GM23338 (cell line): ENCODE data around the gene PRPF19. TPM values are rescaled to one million over a fixed set of nuclear protein-coding genes. Genes with fewer than 3 reads are reported as not detected.

Source experiments
- ATAC-seq: fragments of 200-7000 bp; cut with Tn5 transposase; 3 replicates; pipeline ENCODE4 v1.9.1; 2020
- DNase-seq: peaks from one replicate; pipeline ENCODE4 v3.0.0-alpha.2; 2015; ENCODE audit warnings: low spot score
- H2AFZ ChIP-seq: fragments of 200-600 bp; sonication (generic); 2 replicates; pipeline ENCODE4 v1.8.0; 2016; ENCODE audit warnings: antibody characterized with exemption, mild to moderate bottlenecking, moderate library complexity
- H3F3A ChIP-seq: fragments of 200-600 bp; sonication (generic); replicated peaks from 2 replicates; pipeline ENCODE4 v1.8.0; 2017; ENCODE audit warnings: antibody characterized with exemption, mixed run types, low read depth
- H3K27ac ChIP-seq: fragments of 200-600 bp; sonication (generic); 2 replicates; pipeline ENCODE4 v1.6.1; 2016; ENCODE audit warnings: low read depth
- H3K27me3 ChIP-seq: fragments of 200-600 bp; sonication (generic); 2 replicates; pipeline ENCODE4 v1.8.0; 2016; ENCODE audit warnings: mild to moderate bottlenecking, mixed run types, moderate library complexity; ENCODE audit not compliant: insufficient read depth
- H3K36me3 ChIP-seq: fragments of 200-600 bp; sonication (generic); 2 replicates; pipeline ENCODE4 v1.8.0; 2016; ENCODE audit warnings: mild to moderate bottlenecking; ENCODE audit not compliant: insufficient read depth
- H3K4me1 ChIP-seq: fragments of 200-600 bp; sonication (generic); 2 replicates; pipeline ENCODE4 v1.8.0; 2016; ENCODE audit warnings: mild to moderate bottlenecking, moderate library complexity; ENCODE audit not compliant: insufficient read depth
- H3K4me2 ChIP-seq: fragments of 200-600 bp; sonication (generic); 2 replicates; pipeline ENCODE4 v1.7.1; 2017; ENCODE audit warnings: mixed run types
- H3K4me3 ChIP-seq: fragments of 200-600 bp; sonication (generic); 2 replicates; pipeline ENCODE4 v1.6.1; 2016; ENCODE audit warnings: mixed run types
- H3K79me2 ChIP-seq: fragments of 200-600 bp; sonication (generic); replicated peaks from 2 replicates; pipeline ENCODE4 v1.8.0; 2017; ENCODE audit warnings: mild to moderate bottlenecking; ENCODE audit not compliant: insufficient read depth
- H3K9me2 ChIP-seq: fragments of 200-600 bp; sonication (generic); 2 replicates; pipeline ENCODE4 v1.8.0; 2017; ENCODE audit not compliant: insufficient read depth
- H4K20me1 ChIP-seq: fragments of 200-600 bp; sonication (generic); replicated peaks from 2 replicates; pipeline ENCODE4 v1.8.0; 2017; ENCODE audit warnings: mild to moderate bottlenecking; ENCODE audit not compliant: insufficient read depth
- H3K27ac Mint-ChIP-seq: 2 replicates; pipeline ENCODE4 v1.8.0; 2020; ENCODE audit warnings: inconsistent platforms, mild to moderate bottlenecking, moderate library complexity, mixed read lengths
- H3K27me3 Mint-ChIP-seq: 3 replicates; pipeline ENCODE4 v1.8.0; 2022; ENCODE audit warnings: low read depth, mild to moderate bottlenecking, moderate library complexity, mixed read lengths, inconsistent platforms; ENCODE audit not compliant: insufficient read depth, poor library complexity
- H3K36me3 Mint-ChIP-seq: 3 replicates; pipeline ENCODE4 v1.8.0; 2021; ENCODE audit warnings: low read depth, mild to moderate bottlenecking, inconsistent platforms, moderate library complexity, mixed read lengths
- H3K4me1 Mint-ChIP-seq: 3 replicates; pipeline ENCODE4 v1.8.0; 2020; ENCODE audit warnings: mild to moderate bottlenecking, inconsistent platforms, mixed read lengths
- H3K4me3 Mint-ChIP-seq: 3 replicates; pipeline ENCODE4 v1.8.0; 2021; ENCODE audit warnings: moderate library complexity, mild to moderate bottlenecking, inconsistent platforms, mixed read lengths
- H3K9me3 Mint-ChIP-seq: 3 replicates; pipeline ENCODE4 v1.8.0; 2020; ENCODE audit warnings: moderate library complexity, mild to moderate bottlenecking, inconsistent platforms, mixed read lengths
- EZH2 ChIP-seq: fragments of 200-600 bp; sonication (generic); IDR thresholded peaks from one replicate; pipeline ENCODE4 v1.8.0; 2017; ENCODE audit warnings: antibody characterized with exemption, mild to moderate bottlenecking, low read depth; ENCODE audit not compliant: unreplicated experiment
- POLR2AphosphoS5 ChIP-seq: IDR thresholded peaks from 2 replicates; pipeline ENCODE4 v1.6.1; 2016; ENCODE audit warnings: antibody characterized with exemption, low read depth
- STAT1 ChIP-seq: IDR thresholded peaks from one replicate; pipeline ENCODE4 v1.6.1; 2016; ENCODE audit warnings: antibody characterized with exemption; ENCODE audit not compliant: unreplicated experiment
- ZNF114 ChIP-seq: fragments of 250-450 bp; sonication (Bioruptor Pico); IDR thresholded peaks from 2 replicates; pipeline ENCODE4 v1.5.0; 2020; ENCODE audit warnings: mild to moderate bottlenecking, moderate library complexity
- polyA plus RNA-seq: library from polyadenylated mRNA; unstranded; fragments of >200 nt; fragmentation: Nextera tagmentation; extraction: Ambion mirVana; gene quantifications from 2 replicates; pipeline ENCODE4 v1.2.1, GENCODE V29; 2016
- total RNA-seq: library from RNA; depleted of rRNA; stranded (reverse); fragments of >200 nt; shearing (Covaris generic); gene quantifications from 2 replicates; pipeline ENCODE4 v1.2.3, GENCODE V29; 2014
- TF ChIP-seq, protein P1 (sequence below): IDR thresholded peaks from one replicate; pipeline ENCODE4 v1.6.1; 2018; ENCODE audit warnings: antibody characterized with exemption; ENCODE audit not compliant: unreplicated experiment
- TF ChIP-seq, protein P2 (sequence below), 2 experiments: fragments of 200-600 bp in 1 of 2; sonication (generic) in 1 of 2; conservative IDR thresholded peaks; 2 replicates each; pipeline versions ENCODE4 v1.5.1 to v1.6.1; 2016 to 2017; ENCODE audit warnings: antibody characterized with exemption in 2 of 2, low read depth in 2 of 2, mild to moderate bottlenecking in 2 of 2, moderate library complexity in 1 of 2
- TF ChIP-seq, protein P3 (sequence below): fragments of 250-450 bp; sonication (Bioruptor Pico); IDR thresholded peaks from 2 replicates; pipeline ENCODE4 v1.5.0; 2020; ENCODE audit warnings: mild to moderate bottlenecking, moderate library complexity

PRPF19 gene
- total and polyA plus RNA-seq, 2 experiments from 2014 or later: 153 to 161 TPM

DNA sequence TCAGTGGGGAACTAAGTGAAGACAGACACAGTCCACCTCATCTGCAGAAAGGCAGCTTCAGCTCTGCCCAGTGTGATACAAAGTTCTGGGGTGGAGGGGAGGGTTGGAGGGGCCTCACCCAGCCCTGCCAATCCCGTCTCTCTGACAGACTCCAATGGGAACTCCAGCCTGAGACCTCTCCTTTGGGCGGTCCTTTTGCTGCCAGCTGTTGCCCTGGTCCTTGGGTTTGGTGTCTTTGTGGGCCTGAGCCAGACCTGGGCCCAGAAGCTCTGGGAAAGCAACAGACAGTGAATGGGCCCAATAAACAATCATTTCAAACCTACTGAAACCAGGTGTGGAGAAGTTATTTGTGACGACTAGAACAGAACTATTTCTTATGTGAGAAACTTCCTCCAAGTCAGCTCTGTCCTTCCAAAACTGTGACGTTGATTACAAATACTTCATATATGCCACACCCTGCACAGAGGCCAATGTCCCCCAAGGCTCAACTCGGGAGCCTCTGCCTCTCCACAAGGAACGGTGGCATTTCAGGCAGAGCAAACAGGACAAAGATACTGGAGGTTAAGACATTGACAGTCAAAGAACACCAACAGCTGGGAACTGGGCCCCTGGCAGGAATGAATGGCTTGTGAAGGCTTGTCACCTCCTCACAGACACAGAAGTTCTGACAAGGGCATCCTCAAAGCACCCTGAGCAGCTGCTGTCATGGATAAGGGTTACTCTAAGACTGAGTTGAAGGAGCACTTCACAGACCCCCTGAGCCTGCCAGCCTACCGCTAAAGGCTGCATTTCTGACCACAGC lies 30.8 kb downstream of the PRPF19 start (continued):
- TF ChIP-seq, protein P1, sequence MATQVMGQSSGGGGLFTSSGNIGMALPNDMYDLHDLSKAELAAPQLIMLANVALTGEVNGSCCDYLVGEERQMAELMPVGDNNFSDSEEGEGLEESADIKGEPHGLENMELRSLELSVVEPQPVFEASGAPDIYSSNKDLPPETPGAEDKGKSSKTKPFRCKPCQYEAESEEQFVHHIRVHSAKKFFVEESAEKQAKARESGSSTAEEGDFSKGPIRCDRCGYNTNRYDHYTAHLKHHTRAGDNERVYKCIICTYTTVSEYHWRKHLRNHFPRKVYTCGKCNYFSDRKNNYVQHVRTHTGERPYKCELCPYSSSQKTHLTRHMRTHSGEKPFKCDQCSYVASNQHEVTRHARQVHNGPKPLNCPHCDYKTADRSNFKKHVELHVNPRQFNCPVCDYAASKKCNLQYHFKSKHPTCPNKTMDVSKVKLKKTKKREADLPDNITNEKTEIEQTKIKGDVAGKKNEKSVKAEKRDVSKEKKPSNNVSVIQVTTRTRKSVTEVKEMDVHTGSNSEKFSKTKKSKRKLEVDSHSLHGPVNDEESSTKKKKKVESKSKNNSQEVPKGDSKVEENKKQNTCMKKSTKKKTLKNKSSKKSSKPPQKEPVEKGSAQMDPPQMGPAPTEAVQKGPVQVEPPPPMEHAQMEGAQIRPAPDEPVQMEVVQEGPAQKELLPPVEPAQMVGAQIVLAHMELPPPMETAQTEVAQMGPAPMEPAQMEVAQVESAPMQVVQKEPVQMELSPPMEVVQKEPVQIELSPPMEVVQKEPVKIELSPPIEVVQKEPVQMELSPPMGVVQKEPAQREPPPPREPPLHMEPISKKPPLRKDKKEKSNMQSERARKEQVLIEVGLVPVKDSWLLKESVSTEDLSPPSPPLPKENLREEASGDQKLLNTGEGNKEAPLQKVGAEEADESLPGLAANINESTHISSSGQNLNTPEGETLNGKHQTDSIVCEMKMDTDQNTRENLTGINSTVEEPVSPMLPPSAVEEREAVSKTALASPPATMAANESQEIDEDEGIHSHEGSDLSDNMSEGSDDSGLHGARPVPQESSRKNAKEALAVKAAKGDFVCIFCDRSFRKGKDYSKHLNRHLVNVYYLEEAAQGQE: no peak
- TF ChIP-seq POLR2AphosphoS5 (no peak), ZNF114 (no peak), EZH2 (no peak), STAT1 (no peak)

DNA sequence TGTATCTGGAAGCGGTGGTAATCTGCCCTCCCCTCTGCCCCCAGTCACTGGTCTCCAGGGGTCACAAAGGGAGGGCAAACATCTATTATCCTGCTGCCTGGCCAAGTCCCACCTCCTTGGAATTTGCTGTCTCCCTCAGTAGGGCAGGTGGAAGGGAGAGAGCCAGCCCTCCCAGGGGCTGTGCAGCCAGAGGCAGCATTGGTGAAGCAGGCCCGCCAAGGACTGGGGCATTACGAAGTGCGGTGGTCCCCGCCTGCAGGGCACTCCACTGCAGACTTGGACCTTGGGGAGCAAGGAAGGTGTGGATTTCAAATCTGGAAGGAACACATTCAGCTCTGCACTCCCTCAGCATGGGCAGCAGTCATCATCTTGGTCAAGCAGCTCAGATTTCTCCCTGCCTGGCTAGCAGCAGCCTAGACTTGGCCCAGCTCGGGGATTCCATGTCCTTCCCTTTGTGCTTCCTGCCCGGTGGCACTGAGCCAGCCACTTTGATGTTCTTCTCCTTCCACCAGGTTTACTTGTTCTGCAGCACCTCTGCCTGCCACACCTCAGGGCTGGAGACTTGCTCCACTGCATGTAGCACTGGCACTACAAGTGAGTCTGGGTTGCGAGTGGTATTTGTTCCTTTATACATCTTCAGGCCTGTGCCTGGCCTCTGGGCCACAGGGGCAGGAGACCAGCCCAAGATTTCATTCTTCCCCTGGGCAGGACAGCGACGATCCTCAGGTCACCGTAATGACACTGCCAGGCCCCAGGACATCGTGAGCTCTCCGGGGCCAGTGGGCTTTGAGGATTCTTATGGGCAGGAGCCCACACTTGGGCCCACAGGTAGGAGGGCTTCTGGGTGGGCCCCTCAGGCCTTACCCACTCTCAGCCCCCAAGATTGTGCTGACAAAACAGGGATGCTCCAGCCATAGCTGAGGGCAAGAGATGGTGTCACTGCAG lies 31.7 kb downstream of the PRPF19 start:
- ATAC-seq (no peak), DNase-seq (no peak)
- no peaks in the 10 kb centered on the region for H3K27me3 ChIP-seq
- no peaks in the 10 kb centered on the region; the same call in 2 of the 3 replicates for H3K36me3 Mint-ChIP-seq
- no peak overlapping the region; the same call in 2 of the 3 replicates for H3K4me3 Mint-ChIP-seq
- H3K4me1 Mint-ChIP-seq: peaks cover 6% of the 10 kb centered on the region; the same call in 2 of the 3 replicates
- H3K79me2 ChIP-seq: no peaks in the 10 kb centered on the region
- no peaks in the 10 kb centered on the region for H3K4me1 ChIP-seq
- TF ChIP-seq, protein P2, sequence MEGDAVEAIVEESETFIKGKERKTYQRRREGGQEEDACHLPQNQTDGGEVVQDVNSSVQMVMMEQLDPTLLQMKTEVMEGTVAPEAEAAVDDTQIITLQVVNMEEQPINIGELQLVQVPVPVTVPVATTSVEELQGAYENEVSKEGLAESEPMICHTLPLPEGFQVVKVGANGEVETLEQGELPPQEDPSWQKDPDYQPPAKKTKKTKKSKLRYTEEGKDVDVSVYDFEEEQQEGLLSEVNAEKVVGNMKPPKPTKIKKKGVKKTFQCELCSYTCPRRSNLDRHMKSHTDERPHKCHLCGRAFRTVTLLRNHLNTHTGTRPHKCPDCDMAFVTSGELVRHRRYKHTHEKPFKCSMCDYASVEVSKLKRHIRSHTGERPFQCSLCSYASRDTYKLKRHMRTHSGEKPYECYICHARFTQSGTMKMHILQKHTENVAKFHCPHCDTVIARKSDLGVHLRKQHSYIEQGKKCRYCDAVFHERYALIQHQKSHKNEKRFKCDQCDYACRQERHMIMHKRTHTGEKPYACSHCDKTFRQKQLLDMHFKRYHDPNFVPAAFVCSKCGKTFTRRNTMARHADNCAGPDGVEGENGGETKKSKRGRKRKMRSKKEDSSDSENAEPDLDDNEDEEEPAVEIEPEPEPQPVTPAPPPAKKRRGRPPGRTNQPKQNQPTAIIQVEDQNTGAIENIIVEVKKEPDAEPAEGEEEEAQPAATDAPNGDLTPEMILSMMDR (conservative IDR thresholded peaks at IDR 0.05; ENCODE audit: low read depth in 2 of 2): no peak
- TF ChIP-seq, protein P3, sequence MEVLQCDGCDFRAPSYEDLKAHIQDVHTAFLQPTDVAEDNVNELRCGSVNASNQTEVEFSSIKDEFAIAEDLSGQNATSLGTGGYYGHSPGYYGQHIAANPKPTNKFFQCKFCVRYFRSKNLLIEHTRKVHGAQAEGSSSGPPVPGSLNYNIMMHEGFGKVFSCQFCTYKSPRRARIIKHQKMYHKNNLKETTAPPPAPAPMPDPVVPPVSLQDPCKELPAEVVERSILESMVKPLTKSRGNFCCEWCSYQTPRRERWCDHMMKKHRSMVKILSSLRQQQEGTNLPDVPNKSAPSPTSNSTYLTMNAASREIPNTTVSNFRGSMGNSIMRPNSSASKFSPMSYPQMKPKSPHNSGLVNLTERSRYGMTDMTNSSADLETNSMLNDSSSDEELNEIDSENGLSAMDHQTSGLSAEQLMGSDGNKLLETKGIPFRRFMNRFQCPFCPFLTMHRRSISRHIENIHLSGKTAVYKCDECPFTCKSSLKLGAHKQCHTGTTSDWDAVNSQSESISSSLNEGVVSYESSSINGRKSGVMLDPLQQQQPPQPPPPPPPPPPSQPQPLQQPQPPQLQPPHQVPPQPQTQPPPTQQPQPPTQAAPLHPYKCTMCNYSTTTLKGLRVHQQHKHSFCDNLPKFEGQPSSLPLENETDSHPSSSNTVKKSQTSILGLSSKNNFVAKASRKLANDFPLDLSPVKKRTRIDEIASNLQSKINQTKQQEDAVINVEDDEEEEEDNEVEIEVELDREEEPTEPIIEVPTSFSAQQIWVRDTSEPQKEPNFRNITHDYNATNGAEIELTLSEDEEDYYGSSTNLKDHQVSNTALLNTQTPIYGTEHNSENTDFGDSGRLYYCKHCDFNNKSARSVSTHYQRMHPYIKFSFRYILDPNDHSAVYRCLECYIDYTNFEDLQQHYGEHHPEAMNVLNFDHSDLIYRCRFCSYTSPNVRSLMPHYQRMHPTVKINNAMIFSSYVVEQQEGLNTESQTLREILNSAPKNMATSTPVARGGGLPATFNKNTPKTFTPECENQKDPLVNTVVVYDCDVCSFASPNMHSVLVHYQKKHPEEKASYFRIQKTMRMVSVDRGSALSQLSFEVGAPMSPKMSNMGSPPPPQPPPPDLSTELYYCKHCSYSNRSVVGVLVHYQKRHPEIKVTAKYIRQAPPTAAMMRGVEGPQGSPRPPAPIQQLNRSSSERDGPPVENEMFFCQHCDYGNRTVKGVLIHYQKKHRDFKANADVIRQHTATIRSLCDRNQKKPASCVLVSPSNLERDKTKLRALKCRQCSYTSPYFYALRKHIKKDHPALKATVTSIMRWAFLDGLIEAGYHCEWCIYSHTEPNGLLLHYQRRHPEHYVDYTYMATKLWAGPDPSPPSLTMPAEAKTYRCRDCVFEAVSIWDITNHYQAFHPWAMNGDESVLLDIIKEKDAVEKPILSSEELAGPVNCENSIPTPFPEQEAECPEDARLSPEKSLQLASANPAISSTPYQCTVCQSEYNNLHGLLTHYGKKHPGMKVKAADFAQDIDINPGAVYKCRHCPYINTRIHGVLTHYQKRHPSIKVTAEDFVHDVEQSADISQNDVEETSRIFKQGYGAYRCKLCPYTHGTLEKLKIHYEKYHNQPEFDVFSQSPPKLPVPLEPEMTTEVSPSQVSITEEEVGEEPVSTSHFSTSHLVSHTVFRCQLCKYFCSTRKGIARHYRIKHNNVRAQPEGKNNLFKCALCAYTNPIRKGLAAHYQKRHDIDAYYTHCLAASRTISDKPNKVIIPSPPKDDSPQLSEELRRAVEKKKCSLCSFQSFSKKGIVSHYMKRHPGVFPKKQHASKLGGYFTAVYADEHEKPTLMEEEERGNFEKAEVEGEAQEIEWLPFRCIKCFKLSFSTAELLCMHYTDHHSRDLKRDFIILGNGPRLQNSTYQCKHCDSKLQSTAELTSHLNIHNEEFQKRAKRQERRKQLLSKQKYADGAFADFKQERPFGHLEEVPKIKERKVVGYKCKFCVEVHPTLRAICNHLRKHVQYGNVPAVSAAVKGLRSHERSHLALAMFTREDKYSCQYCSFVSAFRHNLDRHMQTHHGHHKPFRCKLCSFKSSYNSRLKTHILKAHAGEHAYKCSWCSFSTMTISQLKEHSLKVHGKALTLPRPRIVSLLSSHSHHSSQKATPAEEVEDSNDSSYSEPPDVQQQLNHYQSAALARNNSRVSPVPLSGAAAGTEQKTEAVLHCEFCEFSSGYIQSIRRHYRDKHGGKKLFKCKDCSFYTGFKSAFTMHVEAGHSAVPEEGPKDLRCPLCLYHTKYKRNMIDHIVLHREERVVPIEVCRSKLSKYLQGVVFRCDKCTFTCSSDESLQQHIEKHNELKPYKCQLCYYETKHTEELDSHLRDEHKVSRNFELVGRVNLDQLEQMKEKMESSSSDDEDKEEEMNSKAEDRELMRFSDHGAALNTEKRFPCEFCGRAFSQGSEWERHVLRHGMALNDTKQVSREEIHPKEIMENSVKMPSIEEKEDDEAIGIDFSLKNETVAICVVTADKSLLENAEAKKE: no peak
- no peak for TF ChIP-seq EZH2
- no peaks in the 10 kb centered on the region for H3K9me3 Mint-ChIP-seq
- H3K27ac Mint-ChIP-seq: no peak overlapping the region
- H4K20me1 ChIP-seq: no peaks in the 10 kb centered on the region; the same call in 1 of the 2 replicates
- H3K4me2 ChIP-seq: no peak overlapping the region
- H3K9me2 ChIP-seq: no peaks in the 10 kb centered on the region
- H3K4me3 ChIP-seq: no peak overlapping the region
- H2AFZ ChIP-seq: no peak overlapping the region
- H3K27me3 Mint-ChIP-seq: no peaks in the 10 kb centered on the region
- H3K36me3 ChIP-seq: no peaks in the 10 kb centered on the region
- no peak overlapping the region for H3K27ac ChIP-seq
- H3F3A ChIP-seq: no peaks in the 10 kb centered on the region
